ENCODE data around the gene MPC2. TPM values are rescaled to one million over a fixed set of nuclear protein-coding genes. Genes with fewer than 3 reads are reported as not detected.
A peak's percentile ranks its signal among the peaks of the same experiment; 100 is the strongest.
"Not testable (repeated sequence)": the region's sequence is repeated elsewhere in the genome, so short reads cannot be mapped to it uniquely, and the experiment has no call there.

The MPC2 gene
- total RNA-seq, 1 experiment from 2014 or later = 54.4 TPM

- H3K27ac ChIP-seq = no peak overlapping the region
- peaks cover 3% of the 10 kb centered on the region; the same call in 1 of the 2 replicates for H3K36me3 ChIP-seq
- H3K4me1 ChIP-seq (replicated peaks) = peaks cover 4% of the 10 kb centered on the region; the same call in 1 of the 2 replicates
- no peak overlapping the region for H3K4me3 ChIP-seq
- DNase-seq (ENCODE audit: low read depth in 1 of 2, low spot score in 2 of 2) = no peak
- H3K27me3 ChIP-seq (replicated peaks) = no peaks in the 10 kb centered on the region
- no peaks in the 10 kb centered on the region for H3K9me3 ChIP-seq (replicated peaks)
Measured at GRCh38 chr1:167949785-167950184, 12.9 kb upstream of the MPC2 start.

- DNase-seq (ENCODE audit: low read depth in 1 of 2, low spot score in 2 of 2) = no peak
- H3K4me1 ChIP-seq (replicated peaks) = peaks cover 4% of the 10 kb centered on the region; the same call in 1 of the 2 replicates
- H3K27me3 ChIP-seq (replicated peaks) = no peaks in the 10 kb centered on the region
- H3K9me3 ChIP-seq (replicated peaks) = no peaks in the 10 kb centered on the region
- no peaks in the 10 kb centered on the region for H3K36me3 ChIP-seq
- no peak overlapping the region for H3K27ac ChIP-seq
- H3K4me3 ChIP-seq = no peak overlapping the region
Measured at GRCh38 chr1:167947733-167948132, 10.9 kb upstream of the MPC2 start.

- Histone ChIP-seq H3K36me3 (no peaks in the 10 kb centered on the region), H3K9me3 (replicated peaks) (no peaks in the 10 kb centered on the region), H3K4me3 (no peak overlapping the region), H3K27me3 (replicated peaks) (no peaks in the 10 kb centered on the region), H3K4me1 (replicated peaks) (no peaks in the 10 kb centered on the region), H3K27ac (no peak overlapping the region)
- DNase-seq (ENCODE audit: low read depth in 1 of 2, low spot score in 2 of 2) = no peak
Measured at GRCh38 chr1:167943541-167943940, 6.7 kb upstream of the MPC2 start.

GRCh38 chr1:167940264-167940663 is 3.4 kb upstream of the MPC2 start:
- Histone ChIP-seq H3K4me1 (replicated peaks) (peaks cover 2% of the 10 kb centered on the region; the same call in 1 of the 2 replicates), H3K36me3 (0 out of 2 replicates have a peak, but pooled peaks cover 4% of the 10 kb centered on the region), H3K4me3 (no peak overlapping the region), H3K27ac (no peak overlapping the region), H3K9me3 (replicated peaks) (no peaks in the 10 kb centered on the region), H3K27me3 (replicated peaks) (no peaks in the 10 kb centered on the region)
- no peak for DNase-seq (ENCODE audit: low read depth in 1 of 2, low spot score in 2 of 2)

- Histone ChIP-seq H3K27ac (no peak overlapping the region), H3K27me3 (replicated peaks) (no peaks in the 10 kb centered on the region), H3K9me3 (replicated peaks) (no peaks in the 10 kb centered on the region), H3K36me3 (0 out of 2 replicates have a peak, but pooled peaks cover 4% of the 10 kb centered on the region), H3K4me1 (replicated peaks) (peaks cover 17% of the 10 kb centered on the region; the same call in 1 of the 2 replicates), H3K4me3 (peak overlapping the region; percentile 65)
- DNase-seq (ENCODE audit: low read depth in 1 of 2, low spot score in 2 of 2) = no peak
Measured at GRCh38 chr1:167938080-167938636, 1.3 kb upstream of the MPC2 start.

GRCh38 chr1:167937709-167938010 is 788 bp upstream of the MPC2 start:
- Histone ChIP-seq H3K4me3 (peak overlapping the region; percentile 65), H3K27me3 (replicated peaks) (no peaks in the 10 kb centered on the region), H3K9me3 (replicated peaks) (no peaks in the 10 kb centered on the region), H3K4me1 (replicated peaks) (peaks cover 17% of the 10 kb centered on the region; the same call in 1 of the 2 replicates), H3K27ac (peak overlapping the region; percentile 90; the same call in 1 of the 2 replicates), H3K36me3 (0 out of 2 replicates have a peak, but pooled peaks cover 4% of the 10 kb centered on the region)
- no peak for DNase-seq (ENCODE audit: low read depth in 1 of 2, low spot score in 2 of 2)

GRCh38 chr1:167936068-167936929 is 573 bp downstream of the MPC2 start, which contains the start of gene DCAF6:
DCAF6 (plus strand) TSS chr1:167936683; CDS start chr1:167936912, 229 bp downstream.
- DNase-seq (ENCODE audit: low read depth in 1 of 2, low spot score in 2 of 2) = peak; percentile 97 to 99
- Histone ChIP-seq H3K9me3 (replicated peaks) (no peaks in the 10 kb centered on the region), H3K4me1 (replicated peaks) (peaks cover 17% of the 10 kb centered on the region; the same call in 1 of the 2 replicates), H3K27ac (peak within 1 kb of the TSS; percentile 90), H3K27me3 (replicated peaks) (no peaks in the 10 kb centered on the region), H3K4me3 (peak within 1 kb of the TSS; percentile 65), H3K36me3 (0 out of 2 replicates have a peak, but pooled peaks cover 4% of the 10 kb centered on the region)

GRCh38 chr1:167935216-167936067 is 1.4 kb downstream of the MPC2 start:
- H3K4me1 ChIP-seq (replicated peaks) = peaks cover 17% of the 10 kb centered on the region; the same call in 1 of the 2 replicates
- H3K9me3 ChIP-seq (replicated peaks) = no peaks in the 10 kb centered on the region
- H3K4me3 ChIP-seq = peak overlapping the region; percentile 65
- 0 out of 2 replicates have a peak, but pooled peaks cover 4% of the 10 kb centered on the region for H3K36me3 ChIP-seq
- no peaks in the 10 kb centered on the region for H3K27me3 ChIP-seq (replicated peaks)
- peak in 1 of 2 experiments; percentile 49 for DNase-seq (ENCODE audit: low read depth in 1 of 2, low spot score in 2 of 2)
- H3K27ac ChIP-seq = peak overlapping the region; percentile 90

- H3K36me3 ChIP-seq = 0 out of 2 replicates have a peak, but pooled peaks cover 4% of the 10 kb centered on the region
- H3K27ac ChIP-seq = no peak overlapping the region
- peaks cover 17% of the 10 kb centered on the region; the same call in 1 of the 2 replicates for H3K4me1 ChIP-seq (replicated peaks)
- H3K4me3 ChIP-seq = peak overlapping the region; percentile 65
- H3K9me3 ChIP-seq (replicated peaks) = no peaks in the 10 kb centered on the region
- DNase-seq (ENCODE audit: low read depth in 1 of 2, low spot score in 2 of 2) = no peak
- no peaks in the 10 kb centered on the region for H3K27me3 ChIP-seq (replicated peaks)
Measured at GRCh38 chr1:167934426-167935215, 2.3 kb downstream of the MPC2 start.

GRCh38 chr1:167933788-167934187 is 3.1 kb downstream of the MPC2 start:
- Histone ChIP-seq H3K9me3 (replicated peaks) (no peaks in the 10 kb centered on the region), H3K4me3 (no peak overlapping the region), H3K36me3 (0 out of 2 replicates have a peak, but pooled peaks cover 4% of the 10 kb centered on the region), H3K27me3 (replicated peaks) (no peaks in the 10 kb centered on the region), H3K27ac (no peak overlapping the region), H3K4me1 (replicated peaks) (peaks cover 17% of the 10 kb centered on the region; the same call in 1 of the 2 replicates)
- no peak for DNase-seq (ENCODE audit: low read depth in 1 of 2, low spot score in 2 of 2)

GRCh38 chr1:167929725-167930124 is 7.1 kb downstream of the MPC2 start:
- peaks cover 10% of the 10 kb centered on the region; the same call in 1 of the 2 replicates for H3K4me1 ChIP-seq (replicated peaks)
- no peak overlapping the region for H3K27ac ChIP-seq
- H3K4me3 ChIP-seq = no peak overlapping the region
- no peaks in the 10 kb centered on the region for H3K9me3 ChIP-seq (replicated peaks)
- no peak for DNase-seq (ENCODE audit: low read depth in 1 of 2, low spot score in 2 of 2)
- no peaks in the 10 kb centered on the region for H3K36me3 ChIP-seq
- no peaks in the 10 kb centered on the region for H3K27me3 ChIP-seq (replicated peaks)

- not testable (repeated sequence) for H3K9me3 ChIP-seq (replicated peaks); DNase-seq (ENCODE audit: low read depth in 1 of 2, low spot score in 2 of 2); H3K4me3 ChIP-seq; H3K27me3 ChIP-seq (replicated peaks); H3K36me3 ChIP-seq; H3K27ac ChIP-seq; H3K4me1 ChIP-seq (replicated peaks)
Measured at GRCh38 chr1:167928919-167929318, 8.0 kb downstream of the MPC2 start.

GRCh38 chr1:167928457-167928852 is 8.4 kb downstream of the MPC2 start:
- no peak for DNase-seq (ENCODE audit: low read depth in 1 of 2, low spot score in 2 of 2)
- H3K9me3 ChIP-seq (replicated peaks) = no peaks in the 10 kb centered on the region
- H3K27ac ChIP-seq = no peak overlapping the region
- no peak overlapping the region for H3K4me3 ChIP-seq
- no peaks in the 10 kb centered on the region for H3K4me1 ChIP-seq (replicated peaks)
- H3K27me3 ChIP-seq (replicated peaks) = no peaks in the 10 kb centered on the region
- no peaks in the 10 kb centered on the region for H3K36me3 ChIP-seq
